Tibial nerve (tissue), 3 donors: ENCODE results near the gene RELL1.

ENCODE experiments used
- CTCF ChIP-seq, 5 experiments: fragments of 200-600 bp in 3 of 5; fragments of 450-650 bp in 2 of 5; sonication (generic) in 3 of 5; IDR thresholded peaks; one replicate each; pipeline ENCODE4 v1.5.1; 2016 to 2019; ENCODE audit warnings: antibody characterized with exemption in 5 of 5, mild to moderate bottlenecking in 3 of 5, moderate library complexity in 2 of 5
- POLR2A ChIP-seq, 2 donors: fragments of 450-650 bp; IDR thresholded peaks; one replicate each; pipeline ENCODE4 v1.6.1; 2017; ENCODE audit warnings: antibody characterized with exemption in 2 of 2, mild to moderate bottlenecking in 2 of 2, moderate library complexity in 2 of 2

GRCh38 chr4:37697566-37697965 lies 11.4 kb upstream of the RELL1 start:
- TF ChIP-seq CTCF (IDR thresholded peaks at IDR 0.05) (no peak), POLR2A (IDR thresholded peaks at IDR 0.05) (no peak)
